Measurements from ENCODE around the gene GPS1.
"Not testable (repeated sequence)": the region's sequence is repeated elsewhere in the genome, so short reads cannot be mapped to it uniquely, and the experiment has no call there.

Gene GPS1

GRCh38 chr17:82036634-82037091 is 15.0 kb upstream of the GPS1 start:
- peak overlapping the region; percentile 70 for H3K4me3 ChIP-seq (ENCODE audit: low read depth, low read length)

DNA sequence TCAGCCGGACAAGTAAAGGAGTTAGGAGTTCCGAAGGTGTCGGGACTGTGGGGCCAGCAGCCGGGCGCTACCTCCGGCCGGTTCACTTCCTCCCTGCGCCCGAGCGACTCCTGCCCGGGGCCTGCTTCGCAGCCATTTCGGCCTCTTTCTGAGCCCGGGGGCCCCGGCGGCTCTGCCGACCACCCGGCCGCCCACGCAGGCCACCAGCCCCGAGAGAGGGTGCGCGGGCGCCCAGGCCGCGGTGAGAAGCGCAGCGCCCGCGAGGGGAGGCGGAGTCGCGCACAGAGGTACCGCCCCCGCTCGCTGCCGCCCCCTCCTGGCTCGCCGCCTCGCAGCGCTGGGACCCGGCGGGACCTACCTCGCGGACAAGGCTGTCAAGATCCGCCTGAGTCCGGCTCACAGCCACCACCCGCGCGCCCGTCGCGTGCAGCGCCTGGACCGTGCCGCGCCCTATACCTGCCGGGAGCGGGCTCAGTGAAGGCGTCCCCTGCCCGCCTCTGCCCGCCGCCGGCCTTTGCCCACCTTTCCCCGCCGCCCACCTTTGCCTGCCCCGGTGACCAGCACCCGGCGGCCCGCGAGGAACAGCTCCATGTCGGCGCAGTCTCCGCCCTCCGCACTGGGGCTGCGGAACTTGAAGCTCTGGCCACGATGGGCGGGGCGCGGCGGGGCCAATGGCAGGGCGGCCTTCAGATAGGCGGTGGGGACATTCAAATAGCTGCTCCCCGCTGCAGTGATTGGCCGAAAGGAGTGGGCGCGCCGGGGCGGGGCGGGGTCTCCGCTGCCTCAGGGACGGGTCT is 14.4 kb upstream of the GPS1 start, which contains the start of gene DCXR:
DCXR (minus strand) TSS at position 606 of the 797 bp plus-strand sequence; CDS start at position 591, 15 bp downstream.
- TF ChIP-seq CTCF (IDR thresholded peaks at IDR 0.05; ENCODE audit: low read depth, low read length), result peak; percentile 62
- peak within 1 kb of the TSS; percentile 70 for H3K4me3 ChIP-seq (ENCODE audit: low read depth, low read length)

More at GRCh38 chr17:82036634-82037091, 15.0 kb upstream of the GPS1 start:
- no peak for TF ChIP-seq CTCF (IDR thresholded peaks at IDR 0.05; ENCODE audit: low read depth, low read length)

GRCh38 chr17:82037889-82038195 is 13.9 kb upstream of the GPS1 start:
- peak overlapping the region; percentile 70 for H3K4me3 ChIP-seq (ENCODE audit: low read depth, low read length)
- TF ChIP-seq CTCF (IDR thresholded peaks at IDR 0.05; ENCODE audit: low read depth, low read length), result no peak

DNA sequence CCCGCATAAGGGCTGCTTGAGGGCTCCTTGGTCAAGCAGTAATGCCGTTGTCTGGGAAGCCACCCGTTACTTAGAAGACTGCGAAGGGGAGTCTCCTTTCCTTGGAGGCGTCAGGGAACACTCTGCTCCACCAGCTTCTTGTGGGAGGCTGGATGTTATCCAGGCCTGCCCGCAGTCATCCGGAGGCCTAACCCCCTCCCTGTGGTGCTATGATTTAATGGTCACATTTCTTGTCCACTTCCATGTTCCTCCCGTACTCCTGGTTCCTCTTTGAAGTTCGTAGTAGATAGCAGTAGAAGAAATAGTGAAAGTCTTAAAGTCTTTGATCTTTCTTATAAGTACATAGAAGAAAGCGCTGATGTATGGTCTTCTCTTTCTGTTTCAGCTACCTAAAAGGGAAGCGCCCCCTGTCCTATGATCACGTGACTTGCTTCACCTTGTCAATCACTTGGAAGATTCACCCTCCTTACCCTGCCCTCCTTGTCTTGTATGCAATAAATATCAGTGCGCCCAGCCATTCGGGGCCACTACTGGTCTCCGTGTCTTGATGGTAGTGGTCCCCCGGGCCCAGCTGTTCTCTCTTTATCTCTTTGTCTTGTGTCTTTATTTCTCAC is 12.8 kb upstream of the GPS1 start:
- not testable (repeated sequence) for H3K4me3 ChIP-seq (ENCODE audit: low read depth, low read length)

DNA sequence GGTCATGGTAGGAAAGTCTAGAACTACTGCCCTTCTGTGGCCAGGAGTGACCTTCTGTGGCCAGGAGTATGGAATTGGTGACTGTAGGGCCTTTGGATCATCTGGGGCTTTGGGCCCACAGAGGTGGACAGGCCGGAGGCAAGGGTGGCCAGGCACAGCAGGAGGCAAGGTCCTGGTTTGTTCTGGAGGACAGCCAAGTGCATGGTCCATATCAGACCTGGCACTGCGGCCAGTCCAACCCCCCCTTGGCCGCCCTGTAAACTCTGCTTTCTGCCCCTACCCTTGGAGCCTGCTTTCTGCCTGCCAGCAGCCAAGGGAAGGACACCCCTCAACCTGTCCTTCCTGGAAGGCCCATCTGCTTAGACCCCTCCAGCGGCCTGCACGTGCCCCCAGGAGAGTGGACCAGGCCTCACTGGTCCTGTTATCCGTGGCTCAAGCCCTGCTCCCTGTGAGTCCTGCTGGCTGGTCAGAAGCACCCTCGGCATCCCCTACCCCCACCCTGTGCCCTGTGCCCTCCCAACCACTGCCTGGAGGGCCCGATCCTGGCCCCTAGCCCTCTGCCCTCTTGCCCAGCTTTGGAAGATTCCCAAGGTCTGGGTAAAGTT is 11.9 kb upstream of the GPS1 start:
- TF ChIP-seq CTCF (IDR thresholded peaks at IDR 0.05; ENCODE audit: low read depth, low read length), result no peak
- H3K4me3 ChIP-seq (ENCODE audit: low read depth, low read length), result no peak overlapping the region

DNA sequence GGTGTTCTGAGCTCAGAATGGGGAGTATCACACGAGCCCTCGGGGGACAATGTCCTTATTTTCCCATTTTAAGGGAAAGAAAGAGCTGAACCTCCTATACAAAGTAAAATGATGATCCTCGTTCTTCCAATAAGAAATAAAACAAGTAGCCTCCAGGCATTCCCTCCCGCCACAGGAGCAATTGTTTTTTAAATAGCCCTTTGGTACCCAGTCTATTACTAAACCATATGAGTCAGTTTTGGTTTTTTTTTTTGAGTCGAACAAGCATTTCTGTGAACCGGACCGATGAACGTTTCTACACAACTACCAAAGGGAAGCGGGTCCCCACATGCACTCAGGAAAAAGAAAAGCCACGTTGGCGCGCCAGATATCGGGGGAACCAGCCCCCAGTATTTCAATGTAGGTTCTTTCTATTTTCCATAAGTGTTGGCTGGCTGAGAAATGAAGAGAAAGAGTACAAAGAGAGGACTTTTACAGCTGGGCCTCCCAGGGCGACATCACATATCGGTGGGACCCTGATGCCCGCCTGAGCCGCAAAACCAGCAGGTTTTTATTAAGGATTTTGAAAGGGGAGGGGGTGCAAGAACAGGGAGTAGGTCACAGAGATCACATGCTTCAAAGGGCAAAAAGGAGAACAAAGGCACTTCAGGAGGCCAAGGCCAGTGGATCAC is 10.4 kb upstream of the GPS1 start:
- H3K4me3 ChIP-seq (ENCODE audit: low read depth, low read length), result no peak overlapping the region
- TF ChIP-seq CTCF (IDR thresholded peaks at IDR 0.05; ENCODE audit: low read depth, low read length), result no peak

DNA sequence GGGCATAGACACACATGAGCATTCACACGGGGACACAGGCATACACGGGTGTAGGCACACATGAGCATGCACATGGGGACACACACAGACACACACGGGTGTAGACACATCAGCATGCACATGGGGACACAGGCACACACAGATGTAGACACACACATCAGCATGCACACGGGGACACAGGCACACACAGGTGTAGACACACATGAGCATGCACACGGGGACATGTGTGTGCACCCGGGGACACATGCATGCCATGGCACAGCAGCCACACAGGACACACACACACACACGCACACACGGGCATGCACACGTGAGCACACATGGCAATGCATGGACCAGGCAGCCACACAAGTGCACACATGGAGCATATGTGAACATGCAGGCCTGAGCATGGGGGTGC is 9.0 kb upstream of the GPS1 start:
- no peak overlapping the region for H3K4me3 ChIP-seq (ENCODE audit: low read depth, low read length)
- TF ChIP-seq CTCF (IDR thresholded peaks at IDR 0.05; ENCODE audit: low read depth, low read length), result no peak
